GM12874 (cell line): ENCODE data around the gene C15orf61.

Experiments used
- CTCF ChIP-seq: IDR thresholded peaks from 2 replicates; pipeline ENCODE4 v1.5.1; 2011; ENCODE audit warnings: low read depth, mild to moderate bottlenecking, control low read depth, low read length, moderate library complexity; ENCODE audit not compliant: insufficient read depth

The C15orf61 gene

DNA sequence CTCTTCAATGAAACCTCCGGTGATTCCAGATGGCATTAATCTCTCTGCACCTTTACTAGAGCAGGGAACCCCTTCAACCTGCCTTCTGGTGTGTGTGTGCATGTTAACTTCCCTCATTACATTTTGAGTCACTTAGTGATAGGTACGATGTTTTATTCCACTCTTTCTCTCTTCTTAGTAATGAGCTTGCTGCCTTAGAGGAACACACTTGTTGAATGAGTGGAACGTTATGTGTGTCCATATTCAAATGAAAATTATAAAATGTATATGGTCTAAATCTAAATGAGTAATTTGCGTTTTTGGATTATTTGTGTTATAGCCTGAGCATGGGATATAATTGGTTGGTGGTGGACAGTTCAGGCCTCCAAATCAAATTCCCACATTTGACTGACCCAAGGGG is 33.6 kb downstream of the C15orf61 start:
- no peak for TF ChIP-seq CTCF

- no peak for TF ChIP-seq CTCF
Observed at GRCh38 chr15:67556976-67557570, 36.1 kb downstream of the C15orf61 start.

DNA sequence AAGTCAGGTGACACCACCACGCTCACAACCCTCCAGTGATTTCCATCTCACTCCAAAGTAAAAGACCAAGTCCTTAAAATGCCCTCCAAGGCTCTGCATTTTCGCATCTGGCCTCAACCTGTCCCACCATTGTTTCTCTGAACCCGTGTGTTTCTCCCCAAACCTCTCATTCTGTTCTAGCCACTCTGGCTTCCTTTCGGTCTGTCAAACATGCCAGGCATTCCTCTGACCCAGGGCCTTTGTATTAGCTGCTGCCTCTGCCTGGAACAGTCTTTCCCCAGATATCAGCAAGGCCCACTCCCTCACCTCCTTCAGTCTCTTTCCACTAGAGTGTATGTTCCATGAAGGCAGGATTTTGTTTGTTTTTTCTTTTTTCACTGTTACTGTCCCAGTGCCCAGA is 37.6 kb downstream of the C15orf61 start:
- no peak for TF ChIP-seq CTCF

GRCh38 chr15:67559158-67559557 is 38.2 kb downstream of the C15orf61 start:
- no peak for TF ChIP-seq CTCF

DNA sequence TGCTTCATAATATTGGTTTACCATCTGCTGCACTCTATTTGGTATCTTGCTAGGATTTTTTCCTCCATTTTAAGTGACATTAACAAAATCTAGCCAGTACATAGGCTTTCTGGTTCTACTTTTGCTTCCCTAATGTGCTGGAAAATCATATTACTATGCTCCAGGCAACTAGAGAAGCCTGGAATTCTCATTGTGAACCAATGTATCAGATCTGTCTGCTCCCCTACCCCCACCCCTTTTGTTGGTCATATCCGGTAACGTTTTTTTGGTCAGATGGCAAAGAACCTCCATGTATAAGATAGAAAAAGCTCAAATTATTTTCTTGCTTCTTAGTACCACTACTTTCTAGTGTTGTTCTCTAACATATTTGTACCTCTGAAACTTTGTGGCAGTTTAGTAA is 38.6 kb downstream of the C15orf61 start:
- TF ChIP-seq CTCF, result no peak

DNA sequence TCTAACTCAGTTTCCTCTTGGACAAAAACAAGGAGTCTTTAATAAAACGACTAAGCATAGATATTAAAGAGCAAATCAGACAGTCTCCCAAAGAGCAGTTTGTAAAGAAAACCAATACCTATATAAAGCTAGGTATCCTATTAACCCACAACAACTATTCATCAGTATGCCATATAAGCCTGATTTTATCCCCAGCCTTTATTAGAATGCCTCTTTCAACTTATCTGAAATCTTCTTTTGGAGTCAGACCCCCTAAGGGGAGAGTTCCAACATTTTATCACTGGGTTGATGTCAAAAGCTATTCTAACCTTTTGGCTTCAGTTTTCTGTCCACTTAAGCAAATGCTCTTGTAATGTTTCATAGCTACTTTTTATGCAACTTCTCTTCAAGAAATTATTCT is 39.4 kb downstream of the C15orf61 start:
- TF ChIP-seq CTCF, result no peak

- no peak for TF ChIP-seq CTCF
Observed at GRCh38 chr15:67563092-67563491, 42.2 kb downstream of the C15orf61 start.
